Ramos (cell line): ENCODE results near the gene ZMYND11.
"Not testable (repeated sequence)": the region's sequence is repeated elsewhere in the genome, so short reads cannot be mapped to it uniquely, and the experiment has no call there.

Experiments
- in situ Hi-C: fragments of 300-500 bp; cut with MboI; formaldehyde crosslinking; loops from one replicate; pipeline ENCODE4 v1.14.3; 2022; ENCODE audit warnings: low sequenced_read_pairs; ENCODE audit not compliant: unreplicated experiment

The ZMYND11 gene

GRCh38 chr10:132946-133898 lies 2.0 kb upstream of the ZMYND11 start:
- in situ Hi-C loops = no loop called here

- in situ Hi-C loops = no loop called here
Measured at GRCh38 chr10:134247-135131, 766 bp upstream of the ZMYND11 start.

GRCh38 chr10:135601-136464 lies 578 bp downstream of the ZMYND11 start:
- in situ Hi-C loops = no loop called here

GRCh38 chr10:136465-136762 lies 1.2 kb downstream of the ZMYND11 start:
- in situ Hi-C loops = no loop called here

GRCh38 chr10:137031-137430 lies 1.8 kb downstream of the ZMYND11 start:
- in situ Hi-C loops = no loop called here

- in situ Hi-C loops = no loop called here
Measured at GRCh38 chr10:137606-138005, 2.4 kb downstream of the ZMYND11 start.

GRCh38 chr10:142371-142770 lies 7.1 kb downstream of the ZMYND11 start:
- in situ Hi-C loops = no loop called here

GRCh38 chr10:152915-153314 lies 17.7 kb downstream of the ZMYND11 start:
- in situ Hi-C loops = no loop called here

GRCh38 chr10:154348-154747 lies 19.1 kb downstream of the ZMYND11 start:
- in situ Hi-C loops = no loop called here

- in situ Hi-C loops = no loop called here
Measured at GRCh38 chr10:167383-167782, 32.1 kb downstream of the ZMYND11 start.

GRCh38 chr10:173741-174140 lies 38.5 kb downstream of the ZMYND11 start:
- in situ Hi-C loops = no loop called here

- in situ Hi-C loops = no loop called here
Measured at GRCh38 chr10:176677-177076, 41.4 kb downstream of the ZMYND11 start.

- in situ Hi-C loops = no loop called here
Measured at GRCh38 chr10:178208-178607, 43.0 kb downstream of the ZMYND11 start.

- in situ Hi-C loops = no loop called here
Measured at GRCh38 chr10:178723-179122, 43.5 kb downstream of the ZMYND11 start.

GRCh38 chr10:182441-183201 lies 47.4 kb downstream of the ZMYND11 start:
- in situ Hi-C loops = no loop called here

- in situ Hi-C loops = no loop called here
Measured at GRCh38 chr10:184174-184573, 48.9 kb downstream of the ZMYND11 start.

GRCh38 chr10:184911-185310 lies 49.7 kb downstream of the ZMYND11 start:
- in situ Hi-C loops = no loop called here

GRCh38 chr10:185571-185970 lies 50.3 kb downstream of the ZMYND11 start:
- in situ Hi-C loops = not testable (repeated sequence)

- in situ Hi-C loops = no loop called here
Measured at GRCh38 chr10:186911-187310, 51.7 kb downstream of the ZMYND11 start.

- in situ Hi-C loops = no loop called here
Measured at GRCh38 chr10:188546-188945, 53.3 kb downstream of the ZMYND11 start.
